ENCODE data around the gene WDTC1. TPM values are rescaled to one million over a fixed set of nuclear protein-coding genes. Genes with fewer than 3 reads are reported as not detected.

WDTC1 gene
- total and polyA plus RNA-seq, 2 of the 8 experiments (the other 6 are each of a cell fraction or from before 2014, with no cell fraction given), result 7.5 to 18.7 TPM

DNA sequence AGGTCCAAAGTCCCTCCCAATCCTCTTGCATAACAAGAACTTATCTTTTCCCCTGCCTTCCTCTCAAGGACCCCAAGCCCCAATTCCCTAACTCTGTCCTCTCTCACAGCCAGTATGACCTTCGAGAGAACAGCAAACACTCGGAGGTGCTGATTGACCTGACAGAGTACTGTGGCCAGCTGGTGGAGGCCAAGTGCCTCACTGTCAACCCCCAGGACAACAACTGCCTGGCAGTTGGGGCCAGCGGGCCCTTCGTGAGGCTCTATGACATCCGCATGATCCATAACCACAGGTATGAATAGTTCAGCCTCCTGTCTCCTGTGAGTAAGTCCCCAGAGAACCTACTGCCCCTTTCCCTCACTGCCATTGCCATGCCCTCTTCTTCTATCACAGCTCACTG is 57.7 kb downstream of the WDTC1 start:
- FAIRE-seq, result no peak
- ChIA-PET POLR2A (ENCODE audit: partially characterized antibody) (no interaction called here), CTCF (ENCODE audit: partially characterized antibody) (interaction anchor here (0.9 to 3.6 kb wide), 5 partner anchors 8 to 325 kb away, joined by 3 to 19 read pairs (median 4); no protein-coding TSS in a partner anchor)
- Histone ChIP-seq H4K8ac (ENCODE audit: extremely low read depth, insufficient read depth, low read length) (no peak overlapping the region), H2BK15ac (ENCODE audit: low read length) (no peak overlapping the region), H4K5ac (ENCODE audit: insufficient read length, low read depth, low read length) (no peak overlapping the region), H3K18ac (ENCODE audit: extremely low read depth, low read length) (no peak overlapping the region), H2BK20ac (ENCODE audit: low read length) (no peak overlapping the region), H3K36me3 (ENCODE audit: control insufficient read depth in 2 of 4, insufficient read depth in 4 of 4, low read length in 3 of 4) (no peaks in the 10 kb centered on the region; a peak in 1 of 8 replicates), H3K79me1 (ENCODE audit: low read depth, low read length) (no peaks in the 10 kb centered on the region), H2BK120ac (replicated peaks; ENCODE audit: low read depth, low read length) (no peak overlapping the region), H2BK5ac (ENCODE audit: low read depth, low read length) (no peak overlapping the region), H3K27me3 (replicated peaks in 1 of 4; ENCODE audit: control insufficient read depth in 3 of 4, extremely low read depth in 1 of 4, insufficient read depth in 3 of 4, low read length in 3 of 4) (no peaks in the 10 kb centered on the region), H3K23me2 (ENCODE audit: low read depth, low read length) (no peaks in the 10 kb centered on the region), H2AFZ (ENCODE audit: low read length) (no peak overlapping the region), H3K14ac (ENCODE audit: insufficient read length) (no peak overlapping the region), H3K79me2 (ENCODE audit: control insufficient read depth in 1 of 2, insufficient read depth in 2 of 2, low read length in 2 of 2) (no peaks in the 10 kb centered on the region), H4K91ac (replicated peaks; ENCODE audit: insufficient read length, low read length) (no peak overlapping the region), H3K27ac (ENCODE audit: low read depth, low read length) (no peak overlapping the region), H3K4ac (replicated peaks; ENCODE audit: insufficient read length, low read depth, low read length) (no peak overlapping the region), H3K4me3 (ENCODE audit: extremely low read depth in 1 of 4, insufficient read depth in 2 of 4, low read depth in 3 of 4, low read length in 4 of 4) (no peak overlapping the region), H3K56ac (replicated peaks; ENCODE audit: insufficient read length, low read depth, low read length) (no peak overlapping the region), H4K20me1 (replicated peaks in 1 of 2; ENCODE audit: control insufficient read depth in 1 of 2, insufficient read depth in 2 of 2, low read length in 2 of 2) (no peaks in the 10 kb centered on the region), H2BK12ac (ENCODE audit: low read depth, low read length) (no peak overlapping the region), H2AK5ac (ENCODE audit: low read depth, low read length) (no peak overlapping the region), H3K9ac (replicated peaks in 1 of 4; ENCODE audit: extremely low read depth in 1 of 4, low read depth in 3 of 4, low read length in 3 of 4) (no peak overlapping the region), H3K23ac (ENCODE audit: insufficient read length) (no peak overlapping the region), H3K4me1 (replicated peaks in 1 of 4; ENCODE audit: control insufficient read depth in 3 of 4, insufficient read depth in 4 of 4, low read length in 3 of 4) (no peaks in the 10 kb centered on the region), H3K9me3 (ENCODE audit: insufficient read depth in 2 of 2, low read depth in 1 of 2, low read length in 1 of 2) (peaks cover 0 to 4% of the 10 kb centered on the region in 2 experiments; a peak in 1 of 4 replicates), H3K4me2 (ENCODE audit: insufficient read depth in 1 of 2, low read depth in 2 of 2, low read length in 2 of 2) (no peak overlapping the region)
- TF ChIP-seq, protein P1, sequence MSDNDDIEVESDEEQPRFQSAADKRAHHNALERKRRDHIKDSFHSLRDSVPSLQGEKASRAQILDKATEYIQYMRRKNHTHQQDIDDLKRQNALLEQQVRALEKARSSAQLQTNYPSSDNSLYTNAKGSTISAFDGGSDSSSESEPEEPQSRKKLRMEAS (IDR thresholded peaks at IDR 0.05), result no peak
- TF ChIP-seq CREB1 (IDR thresholded peaks at IDR 0.05) (no peak), EP300 (IDR thresholded peaks at IDR 0.05; ENCODE audit: borderline replicate concordance in 1 of 2, low read depth in 2 of 2, low read length in 2 of 2) (no peak), BCL11A (IDR thresholded peaks at IDR 0.05; ENCODE audit: low read depth in 2 of 2, low read length in 2 of 2) (no peak)
- WGBS, 2 experiments (ENCODE audit: extremely low coverage in 1 of 2, insufficient coverage in 1 of 2, insufficient read length in 1 of 2, insufficient replicate concordance in 2 of 2, low coverage in 1 of 2, low lambda C conversion rate in 2 of 2, missing lambda C conversion rate in 1 of 2), result 91% methylated on average over 5 of the region's 5 CpGs; no CpG with 5 or more reads in 1 of the 2 experiments
- DNase-seq (ENCODE audit: low read depth in 1 of 2, low spot score in 2 of 2), result no peak
